ENCODE results near the gene SLC6A1. TPM values are rescaled to one million over a fixed set of nuclear protein-coding genes. Genes with fewer than 3 reads are reported as not detected.

The SLC6A1 gene
- total and polyA plus RNA-seq, 12 donors: 0.55 to 2.7 (median 1.7) TPM

GRCh38 chr3:10946526-10946925 lies 46.0 kb upstream of the SLC6A1 start:
- WGBS, 2 donors: 57 to 62% methylated on average over 8 of the region's 8 CpGs

GRCh38 chr3:10948326-10948725 lies 44.2 kb upstream of the SLC6A1 start:
- TF ChIP-seq CTCF (IDR thresholded peaks at IDR 0.05): no peak
- intact Hi-C loops (cut with DNase I): loop anchor here (2.0 to 10.0 kb wide), 11 partner anchors 34 to 389 kb away; no protein-coding TSS in a partner anchor
- DNase-seq: no peak
- no peaks in the 10 kb centered on the region for H3K9me3 ChIP-seq
- peaks cover 0 to 13% (median 0%) of the 10 kb centered on the region in 9 donors for H3K4me1 ChIP-seq
- 79 to 85% methylated on average over 6 of the region's 6 CpGs for WGBS, 2 donors
- no peak for ATAC-seq
- peaks cover 0 to 64% (median 12%) of the 10 kb centered on the region in 7 donors for H3K27me3 ChIP-seq
- no peaks in the 10 kb centered on the region for H3K36me3 ChIP-seq
- no peak overlapping the region for H3K4me3 ChIP-seq
- no peak overlapping the region for H3K27ac ChIP-seq

More at GRCh38 chr3:10946526-10946925, 46.0 kb upstream of the SLC6A1 start:
- Histone ChIP-seq H3K27ac (no peak overlapping the region), H3K4me1 (peaks cover 0 to 13% (median 0%) of the 10 kb centered on the region in 9 donors), H3K27me3 (peaks cover 0 to 58% (median 19%) of the 10 kb centered on the region in 7 donors), H3K4me3 (no peak overlapping the region), H3K36me3 (no peaks in the 10 kb centered on the region), H3K9me3 (peaks cover 0 to 5% (median 0%) of the 10 kb centered on the region in 11 donors)
- ATAC-seq (no peak), DNase-seq (no peak)
- intact Hi-C loops (cut with DNase I): loop anchor here in 9 of 10 donors (1.0 to 10.0 kb wide), 11 partner anchors 36 to 391 kb away; no protein-coding TSS in a partner anchor
- no peak for TF ChIP-seq CTCF (IDR thresholded peaks at IDR 0.05)

- peak in 2 of 8 donors; percentile 13 to 17 for ATAC-seq
These were observed 43.4 kb upstream of the SLC6A1 start for GRCh38 chr3:10949197-10949596.

More at GRCh38 chr3:10949197-10949596, 43.4 kb upstream of the SLC6A1 start:
- Histone ChIP-seq H3K27me3 (peaks cover 0 to 64% (median 12%) of the 10 kb centered on the region in 7 donors), H3K4me3 (no peak overlapping the region), H3K27ac (no peak overlapping the region), H3K9me3 (no peaks in the 10 kb centered on the region), H3K36me3 (no peaks in the 10 kb centered on the region), H3K4me1 (peaks cover 0 to 13% (median 0%) of the 10 kb centered on the region in 9 donors)
- intact Hi-C loops (cut with DNase I): loop anchor here (2.0 to 10.0 kb wide), 11 partner anchors 33 to 388 kb away; no protein-coding TSS in a partner anchor
- DNase-seq: no peak
- TF ChIP-seq CTCF (IDR thresholded peaks at IDR 0.05): no peak
- WGBS, 2 donors: 31 to 42% methylated on average over 19 of the region's 19 CpGs
